ENCODE results near the gene MXD4.

DNA sequence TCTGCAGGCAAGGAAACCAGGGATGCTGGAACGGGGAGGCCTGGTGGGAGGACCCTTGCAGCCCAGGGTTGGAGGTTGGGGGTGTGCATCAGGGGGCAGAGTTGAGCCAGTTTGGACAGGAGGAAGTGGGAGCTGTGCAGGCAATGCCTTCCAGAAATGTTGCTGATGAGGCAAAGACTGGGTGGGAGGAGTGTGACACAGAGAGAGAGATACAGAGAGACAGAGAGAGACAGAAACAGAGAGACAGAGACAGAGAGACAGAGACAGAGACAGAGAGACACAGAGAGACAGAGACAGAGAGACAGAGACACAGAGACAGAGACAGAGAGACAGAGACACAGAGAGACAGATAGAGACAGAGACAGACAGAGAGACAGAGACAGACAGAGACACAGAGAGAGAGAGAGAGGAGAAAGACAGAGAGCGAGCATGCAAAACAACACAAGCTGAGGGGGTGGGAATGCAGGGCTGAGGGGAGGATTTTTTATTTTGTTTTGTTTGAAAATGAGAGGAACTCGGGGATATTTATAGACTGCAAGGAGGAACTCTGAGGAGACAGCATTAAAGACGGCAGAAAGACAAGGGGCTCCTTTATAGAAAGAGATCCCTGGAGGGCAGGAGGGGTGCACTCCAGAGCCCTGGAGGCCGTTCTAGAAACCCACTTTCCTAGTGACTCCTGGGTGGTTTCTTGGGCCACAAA, 18.1 kb downstream of the MXD4 start:
- TF ChIP-seq TAF1 (IDR thresholded peaks at IDR 0.05; ENCODE audit: borderline replicate concordance, insufficient read depth, low read length) (no peak), POLR2AphosphoS5 (IDR thresholded peaks at IDR 0.05; ENCODE audit: low read depth, low read length) (no peak)
